T-helper 1 cell treated with Interleukin-12 subunit alpha and Interleukin-12 subunit beta and Interleukin-4 antibody, amounts not matched to agents 30 μg/mL and 1 μg/mL, for 36 hours (primary cell): ENCODE results near the gene GPR27.
A peak's percentile ranks its signal among the peaks of the same experiment; 100 is the strongest.

Experiments
- H3K27ac Mint-ChIP-seq: one replicate; pipeline ENCODE4 v1.8.0; 2021; ENCODE audit warnings: mild to moderate bottlenecking, mixed read lengths
- H3K27me3 Mint-ChIP-seq: one replicate; pipeline ENCODE4 v1.8.0; 2021; ENCODE audit warnings: low read depth, mixed read lengths
- H3K36me3 Mint-ChIP-seq: one replicate; pipeline ENCODE4 v1.8.0; 2021; ENCODE audit warnings: low read depth, mixed read lengths
- H3K4me1 Mint-ChIP-seq: one replicate; pipeline ENCODE4 v1.8.0; 2021; ENCODE audit warnings: low read depth, mixed read lengths
- H3K4me3 Mint-ChIP-seq: one replicate; pipeline ENCODE4 v1.8.0; 2021; ENCODE audit warnings: mild to moderate bottlenecking, moderate library complexity, mixed read lengths
- H3K9me3 Mint-ChIP-seq: one replicate; pipeline ENCODE4 v1.8.0; 2021; ENCODE audit warnings: mixed read lengths

The GPR27 gene

DNA sequence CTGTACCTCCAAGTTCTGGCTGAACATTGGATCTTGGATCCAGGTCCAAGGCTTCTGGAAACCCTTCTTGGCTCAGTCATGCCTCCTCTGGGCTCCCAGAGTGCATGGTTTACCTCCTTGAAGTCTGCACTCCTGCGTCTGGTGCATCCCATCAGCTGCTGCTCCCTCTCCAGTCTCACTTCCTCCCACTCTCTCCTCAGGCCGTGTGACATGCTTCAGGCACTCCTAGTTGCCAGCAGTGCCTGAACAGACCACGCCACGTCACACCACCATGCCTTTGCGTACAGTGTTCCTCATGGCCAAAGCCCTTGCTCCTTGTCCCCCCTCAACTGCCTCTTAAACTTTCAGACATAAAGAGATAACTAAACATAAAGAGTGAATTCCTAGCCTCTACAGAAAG is 5.7 kb downstream of the GPR27 start:
- H3K4me3 Mint-ChIP-seq: no peak overlapping the region
- H3K27me3 Mint-ChIP-seq: peaks cover 65% of the 10 kb centered on the region
- H3K4me1 Mint-ChIP-seq: peaks cover 3% of the 10 kb centered on the region
- H3K27ac Mint-ChIP-seq: no peak overlapping the region
- H3K9me3 Mint-ChIP-seq: no peaks in the 10 kb centered on the region
- no peaks in the 10 kb centered on the region for H3K36me3 Mint-ChIP-seq

- Mint-ChIP-seq H3K27ac (no peak overlapping the region), H3K4me1 (peaks cover 2% of the 10 kb centered on the region), H3K9me3 (no peaks in the 10 kb centered on the region), H3K27me3 (peaks cover 60% of the 10 kb centered on the region), H3K4me3 (no peak overlapping the region), H3K36me3 (no peaks in the 10 kb centered on the region)
Observed at GRCh38 chr3:71760140-71760539, 6.5 kb downstream of the GPR27 start.

GRCh38 chr3:71763426-71763825 is 9.8 kb downstream of the GPR27 start:
- Mint-ChIP-seq H3K9me3 (no peaks in the 10 kb centered on the region), H3K27me3 (peaks cover 37% of the 10 kb centered on the region), H3K36me3 (no peaks in the 10 kb centered on the region), H3K27ac (no peak overlapping the region), H3K4me3 (no peak overlapping the region), H3K4me1 (no peaks in the 10 kb centered on the region)

- Mint-ChIP-seq H3K4me3 (no peak overlapping the region), H3K27me3 (peaks cover 40% of the 10 kb centered on the region), H3K27ac (no peak overlapping the region), H3K36me3 (no peaks in the 10 kb centered on the region), H3K9me3 (no peaks in the 10 kb centered on the region), H3K4me1 (no peaks in the 10 kb centered on the region)
Observed at GRCh38 chr3:71771126-71771525, 17.5 kb downstream of the GPR27 start.

DNA sequence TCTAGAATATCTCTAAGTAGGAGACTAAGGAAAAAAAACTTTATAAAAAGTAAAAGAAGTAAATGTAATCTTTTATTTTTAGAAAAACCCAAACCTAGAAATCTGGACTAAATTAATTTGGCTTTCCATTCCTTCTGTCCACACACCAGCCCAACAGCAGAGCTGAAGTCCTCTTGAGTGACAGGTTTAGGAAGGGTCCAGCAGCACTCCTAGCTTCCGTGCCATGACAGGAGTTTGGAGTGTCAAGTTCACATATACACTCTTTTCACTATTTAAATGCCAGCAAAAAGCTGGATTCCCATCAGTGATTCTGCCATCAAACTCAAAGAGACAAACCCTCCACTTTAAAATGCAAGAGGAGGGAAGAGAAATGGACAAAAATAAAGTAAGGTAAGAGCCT is 18.2 kb downstream of the GPR27 start:
- H3K4me1 Mint-ChIP-seq: no peaks in the 10 kb centered on the region

GRCh38 chr3:71776538-71776937 is 22.9 kb downstream of the GPR27 start:
- peaks cover 13% of the 10 kb centered on the region for H3K4me1 Mint-ChIP-seq
- no peak overlapping the region for H3K27ac Mint-ChIP-seq
- no peak overlapping the region for H3K4me3 Mint-ChIP-seq
- peaks cover 30% of the 10 kb centered on the region for H3K27me3 Mint-ChIP-seq
- no peaks in the 10 kb centered on the region for H3K36me3 Mint-ChIP-seq
- H3K9me3 Mint-ChIP-seq: no peaks in the 10 kb centered on the region

More for the DNA sequence above, 18.2 kb downstream of the GPR27 start:
- Mint-ChIP-seq H3K27me3 (peaks cover 36% of the 10 kb centered on the region), H3K4me3 (no peak overlapping the region), H3K9me3 (no peaks in the 10 kb centered on the region), H3K36me3 (no peaks in the 10 kb centered on the region), H3K27ac (no peak overlapping the region)

- H3K27ac Mint-ChIP-seq: no peak overlapping the region
- H3K9me3 Mint-ChIP-seq: no peaks in the 10 kb centered on the region
- peaks cover 36% of the 10 kb centered on the region for H3K27me3 Mint-ChIP-seq
- H3K36me3 Mint-ChIP-seq: no peaks in the 10 kb centered on the region
- H3K4me1 Mint-ChIP-seq: peaks cover 13% of the 10 kb centered on the region
- no peak overlapping the region for H3K4me3 Mint-ChIP-seq
Observed at GRCh38 chr3:71778353-71778752, 24.7 kb downstream of the GPR27 start.

DNA sequence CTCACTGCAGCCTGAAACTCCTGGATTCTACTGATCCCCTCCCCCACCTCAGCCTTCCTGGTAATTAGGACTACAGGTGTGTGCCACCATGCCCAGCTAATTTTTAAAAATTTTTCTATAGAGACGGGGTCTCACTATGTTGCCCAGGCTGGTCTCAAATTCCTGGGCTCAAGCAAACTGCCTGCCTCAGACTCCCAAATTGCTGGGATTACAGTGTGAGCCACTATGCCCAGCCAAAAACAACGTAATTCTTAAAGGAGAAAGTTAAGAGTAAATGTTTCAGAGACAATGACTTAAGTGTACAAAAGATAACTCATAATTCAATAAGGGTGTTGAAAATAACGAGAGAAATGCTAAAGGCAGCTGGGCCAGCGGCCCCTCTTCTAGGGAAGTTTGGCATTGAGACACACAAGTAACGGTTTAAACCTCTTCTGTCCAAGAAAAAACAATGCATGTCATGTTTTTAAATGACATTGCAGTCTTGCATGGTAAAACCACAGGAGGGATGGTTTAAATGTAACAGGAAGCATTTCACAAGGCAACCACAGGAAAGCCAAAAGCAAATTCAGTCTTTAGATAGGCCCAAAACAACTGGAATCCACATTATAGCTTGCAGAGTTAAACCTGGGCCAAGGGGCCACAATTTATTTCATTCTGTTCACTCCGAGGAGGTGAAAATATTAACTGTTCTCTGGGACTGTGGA is 26.2 kb downstream of the GPR27 start:
- H3K4me3 Mint-ChIP-seq: no peak overlapping the region

DNA sequence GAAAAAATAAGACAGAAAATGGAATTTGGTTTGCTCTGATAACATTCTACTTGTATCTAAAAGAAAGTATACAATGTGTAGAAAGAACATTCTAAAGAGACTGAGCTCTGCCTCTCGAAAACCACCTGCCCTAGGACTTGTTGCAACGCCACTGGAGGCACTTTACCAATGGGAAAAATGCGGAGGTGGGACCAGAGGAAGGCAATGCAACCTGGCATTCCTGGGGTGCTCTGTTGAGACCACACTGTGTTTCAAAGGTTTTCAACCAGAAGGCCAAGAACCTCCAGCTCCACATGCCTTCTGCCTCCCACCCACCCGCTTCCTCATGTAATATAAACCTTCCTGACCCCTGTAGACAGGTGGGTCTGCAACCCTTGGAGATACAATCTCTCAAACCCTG is 26.8 kb downstream of the GPR27 start:
- Mint-ChIP-seq H3K4me1 (peaks cover 19% of the 10 kb centered on the region), H3K36me3 (peaks cover 2% of the 10 kb centered on the region), H3K9me3 (no peaks in the 10 kb centered on the region), H3K27me3 (peaks cover 49% of the 10 kb centered on the region), H3K27ac (no peak overlapping the region), H3K4me3 (no peak overlapping the region)

More for the DNA sequence above, 26.2 kb downstream of the GPR27 start:
- peaks cover 2% of the 10 kb centered on the region for H3K36me3 Mint-ChIP-seq
- no peak overlapping the region for H3K27ac Mint-ChIP-seq
- peaks cover 49% of the 10 kb centered on the region for H3K27me3 Mint-ChIP-seq
- H3K4me1 Mint-ChIP-seq: peaks cover 18% of the 10 kb centered on the region
- no peaks in the 10 kb centered on the region for H3K9me3 Mint-ChIP-seq

DNA sequence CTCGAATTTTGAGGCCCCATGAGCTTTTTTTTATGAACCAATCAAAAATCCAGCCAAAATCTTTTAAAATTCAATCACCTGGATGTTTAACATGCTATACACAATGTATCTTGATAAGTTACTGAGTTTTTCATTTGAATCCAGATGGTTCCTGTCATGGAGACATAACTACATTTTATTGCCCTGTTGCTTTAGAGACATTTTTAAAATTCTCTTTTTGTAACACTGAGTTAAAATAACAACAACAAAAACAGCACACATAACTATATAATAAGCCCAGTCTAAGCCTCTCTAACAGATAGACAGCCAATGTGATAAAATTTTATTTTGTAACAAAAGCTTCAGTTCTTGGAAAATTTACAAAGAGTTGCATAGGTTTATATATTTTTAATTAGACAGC is 29.5 kb downstream of the GPR27 start:
- H3K27me3 Mint-ChIP-seq: peaks cover 73% of the 10 kb centered on the region

DNA sequence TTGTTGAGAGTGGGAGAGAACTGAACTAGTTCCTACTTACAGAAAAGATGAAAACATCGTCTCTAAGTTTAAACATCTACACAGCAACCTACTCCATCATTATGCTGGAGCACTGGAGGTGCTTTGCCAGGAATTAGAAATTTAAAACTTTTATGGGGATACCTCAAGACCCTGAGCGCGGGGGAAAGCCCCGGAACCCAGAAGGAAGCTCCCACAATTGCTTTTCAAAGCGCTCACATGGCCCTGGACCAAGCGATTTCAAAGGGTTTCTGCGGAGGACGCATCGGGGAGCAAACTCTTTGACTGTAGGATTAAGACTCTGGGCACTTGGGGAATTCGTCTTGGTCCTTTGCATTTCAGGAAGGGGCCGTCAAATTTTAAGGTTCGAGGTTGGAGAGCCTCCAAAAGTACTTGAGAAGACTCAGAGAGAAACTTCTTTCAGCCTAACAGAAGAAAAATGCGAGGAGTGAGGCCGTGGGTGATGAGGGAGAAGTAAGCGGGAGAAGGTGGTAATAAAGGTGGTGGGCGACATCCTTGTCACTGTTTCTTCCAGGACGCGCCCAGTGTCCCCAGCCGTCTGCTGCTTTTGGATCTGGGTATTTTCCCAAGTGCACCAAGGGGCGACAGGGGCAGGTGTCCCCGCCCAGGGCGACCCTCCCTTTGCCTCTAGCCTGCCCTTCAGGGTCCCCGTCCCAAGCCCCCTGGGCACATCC is 30.7 kb downstream of the GPR27 start:
- Mint-ChIP-seq H3K4me3 (peak overlapping the region; percentile 67), H3K36me3 (peaks cover 2% of the 10 kb centered on the region), H3K9me3 (no peaks in the 10 kb centered on the region), H3K27me3 (peaks cover 68% of the 10 kb centered on the region), H3K4me1 (peaks cover 22% of the 10 kb centered on the region), H3K27ac (peak overlapping the region; percentile 46)

More for the DNA sequence above, 29.5 kb downstream of the GPR27 start:
- peaks cover 2% of the 10 kb centered on the region for H3K36me3 Mint-ChIP-seq
- no peak overlapping the region for H3K4me3 Mint-ChIP-seq
- no peaks in the 10 kb centered on the region for H3K9me3 Mint-ChIP-seq
- no peak overlapping the region for H3K27ac Mint-ChIP-seq
- peaks cover 23% of the 10 kb centered on the region for H3K4me1 Mint-ChIP-seq

DNA sequence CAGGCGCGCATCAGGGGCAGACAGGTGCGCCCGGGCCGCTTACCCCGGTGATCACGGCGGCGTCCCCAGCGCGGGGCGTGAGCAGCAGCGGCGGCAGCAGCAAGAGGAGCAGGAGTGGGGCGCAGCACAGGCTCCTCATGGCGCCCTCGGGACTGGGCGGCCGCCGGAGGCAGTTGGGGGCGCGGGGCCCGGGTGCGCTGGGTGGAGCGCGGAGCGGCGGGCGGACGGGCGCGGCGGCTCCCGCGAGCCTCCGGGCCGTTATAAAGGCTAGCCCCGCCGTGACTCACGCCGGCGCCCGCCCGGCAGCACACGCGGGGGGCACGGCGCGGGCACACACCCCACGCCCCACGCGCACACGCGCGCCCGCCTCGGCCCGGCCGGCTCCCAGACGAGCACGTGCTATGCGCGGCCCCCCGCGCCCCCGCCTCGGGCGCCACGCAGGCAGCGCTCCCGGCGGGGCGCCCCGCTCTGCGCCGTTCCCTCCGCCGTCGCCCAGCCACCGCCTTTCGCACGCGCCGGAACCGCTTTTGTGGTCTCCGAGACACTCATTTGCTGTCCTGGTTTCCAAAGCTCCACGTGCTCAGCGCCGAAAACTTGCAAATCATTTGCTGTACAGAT is 31.4 kb downstream of the GPR27 start, which contains the start of gene PROK2:
Gene PROK2 (minus strand): TSS at position 235 of the 618 bp plus-strand sequence. CDS start 96 bp downstream, at position 139.
- Mint-ChIP-seq H3K4me1 (peaks cover 15% of the 10 kb centered on the region), H3K9me3 (no peaks in the 10 kb centered on the region), H3K36me3 (peaks cover 2% of the 10 kb centered on the region), H3K27ac (peak within 1 kb of the TSS; percentile 46), H3K27me3 (peaks cover 65% of the 10 kb centered on the region), H3K4me3 (peak within 1 kb of the TSS; percentile 69)

DNA sequence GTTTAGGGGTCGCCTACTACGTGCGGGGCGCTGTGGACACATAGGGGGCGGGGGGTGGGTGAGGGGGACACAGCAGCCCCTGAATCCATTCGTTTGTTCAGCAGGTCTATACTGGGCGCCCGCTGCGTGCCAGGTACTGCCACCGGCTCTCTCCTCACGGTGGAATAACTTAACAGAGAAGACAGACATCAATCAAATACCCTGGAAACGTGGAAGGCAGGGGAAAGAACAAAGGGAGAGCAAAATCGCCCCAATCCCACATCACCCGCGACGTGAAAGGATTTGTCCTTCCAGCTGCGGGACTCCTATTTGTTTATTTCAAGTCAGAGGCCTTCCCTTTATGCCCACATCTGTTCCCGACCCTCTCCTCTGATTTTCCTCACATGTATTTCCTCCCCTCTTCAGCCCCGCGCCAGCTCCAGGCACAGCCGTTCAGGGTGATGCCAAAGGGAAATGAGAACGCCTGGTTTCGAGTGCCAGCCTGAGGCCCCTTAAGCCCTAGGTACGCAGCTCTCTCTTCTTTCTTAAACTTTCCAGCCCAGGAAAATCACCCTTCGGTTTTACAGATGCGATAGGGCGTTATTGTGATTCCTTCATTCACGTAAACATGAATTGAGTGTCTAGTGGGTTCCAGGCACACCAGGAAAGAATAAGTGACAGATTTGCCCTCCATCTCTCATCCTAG is 32.0 kb downstream of the GPR27 start:
- Mint-ChIP-seq H3K27ac (no peak overlapping the region), H3K4me1 (peaks cover 11% of the 10 kb centered on the region), H3K4me3 (peak overlapping the region; percentile 69), H3K27me3 (peaks cover 70% of the 10 kb centered on the region), H3K9me3 (no peaks in the 10 kb centered on the region), H3K36me3 (peaks cover 2% of the 10 kb centered on the region)

GRCh38 chr3:71786217-71786549 is 32.5 kb downstream of the GPR27 start:
- no peak overlapping the region for H3K27ac Mint-ChIP-seq
- H3K4me1 Mint-ChIP-seq: peaks cover 10% of the 10 kb centered on the region
- peaks cover 2% of the 10 kb centered on the region for H3K36me3 Mint-ChIP-seq
- H3K9me3 Mint-ChIP-seq: no peaks in the 10 kb centered on the region
- H3K27me3 Mint-ChIP-seq: peaks cover 68% of the 10 kb centered on the region
- H3K4me3 Mint-ChIP-seq: peak overlapping the region; percentile 69
